WTC11 (cell line): ENCODE measurements around the gene CENPX. TPM values are rescaled to one million over a fixed set of nuclear protein-coding genes. Genes with fewer than 3 reads are reported as not detected.

ENCODE experiments used
- ATAC-seq: fragments of 200-7000 bp; cut with Tn5 transposase; 2 replicates; pipeline ENCODE4 v1.10.0; 2021; ENCODE audit warnings: mild to moderate bottlenecking, moderate library complexity
- CTCF ChIA-PET: fragments of 300-600 bp; sonication (Branson Sonifier 250); formaldehyde crosslinking; loops from one replicate; lab custom pipeline; 2021; ENCODE audit warnings: antibody characterized with exemption; lab: Charles Lee
- POLR2A ChIA-PET: fragments of 350-600 bp; sonication (Branson Sonifier 250); formaldehyde crosslinking; loops from one replicate; lab custom pipeline; 2021; ENCODE audit warnings: antibody characterized with exemption; lab: Charles Lee
- DNase-seq: peaks from one replicate; pipeline ENCODE4 v3.0.0; 2021; ENCODE audit warnings: low spot score
- H3K27ac Mint-ChIP-seq: 2 replicates; pipeline ENCODE4 v1.8.0; 2021; ENCODE audit warnings: mixed read lengths
- H3K27me3 Mint-ChIP-seq: 2 replicates; pipeline ENCODE4 v1.8.0; 2021; ENCODE audit warnings: low read depth, mild to moderate bottlenecking, moderate library complexity, mixed read lengths
- H3K36me3 Mint-ChIP-seq: 2 replicates; pipeline ENCODE4 v1.8.0; 2021; ENCODE audit warnings: mixed read lengths
- H3K4me1 Mint-ChIP-seq: 2 replicates; pipeline ENCODE4 v1.8.0; 2022; ENCODE audit warnings: mixed read lengths
- H3K4me3 Mint-ChIP-seq: 2 replicates; pipeline ENCODE4 v1.8.0; 2021; ENCODE audit warnings: mild to moderate bottlenecking, moderate library complexity, mixed read lengths
- H3K9me3 Mint-ChIP-seq: 2 replicates; pipeline ENCODE4 v1.8.0; 2021; ENCODE audit warnings: mixed read lengths
- CTCF ChIP-seq: fragments of 200-600 bp; IDR thresholded peaks from 2 replicates; pipeline ENCODE4 v1.8.0; 2022; ENCODE audit warnings: antibody characterized with exemption
- ELF4 ChIP-seq: sonication (generic); formaldehyde crosslinking; IDR thresholded peaks from 2 replicates; pipeline ENCODE4 v1.8.1; 2022; ENCODE audit warnings: low read depth, mild to moderate bottlenecking, moderate library complexity, missing genetic modification reagents
- EMX1 ChIP-seq: fragments of 250-450 bp; sonication (Bioruptor Pico); IDR thresholded peaks from 2 replicates; pipeline ENCODE4 v1.8.0; 2021; ENCODE audit warnings: mild to moderate bottlenecking
- ETV6 ChIP-seq: sonication (generic); formaldehyde crosslinking; IDR thresholded peaks from 2 replicates; pipeline ENCODE4 v1.8.1; 2022; ENCODE audit warnings: mild to moderate bottlenecking, missing genetic modification reagents
- HMGXB4 ChIP-seq: sonication (generic); formaldehyde crosslinking; IDR thresholded peaks from 2 replicates; pipeline ENCODE4 v1.8.1; 2023; ENCODE audit warnings: mild to moderate bottlenecking, moderate library complexity, missing genetic modification reagents
- MAX ChIP-seq: sonication (generic); formaldehyde crosslinking; IDR thresholded peaks from 2 replicates; pipeline ENCODE4 v1.8.0; 2022; ENCODE audit warnings: mild to moderate bottlenecking, missing genetic modification reagents
- NR2C2 ChIP-seq: sonication (generic); formaldehyde crosslinking; IDR thresholded peaks from 2 replicates; pipeline ENCODE4 v1.8.0; 2022; ENCODE audit warnings: mild to moderate bottlenecking, missing genetic modification reagents
- SOX15 ChIP-seq: fragments of 250-450 bp; sonication (Bioruptor Pico); IDR thresholded peaks from 2 replicates; pipeline ENCODE4 v1.9.0; 2021; ENCODE audit warnings: mild to moderate bottlenecking
- TP53 ChIP-seq: sonication (generic); formaldehyde crosslinking; IDR thresholded peaks from 2 replicates; pipeline ENCODE4 v1.8.1; 2023; ENCODE audit warnings: mild to moderate bottlenecking, missing genetic modification reagents
- ZNF232 ChIP-seq: sonication (generic); formaldehyde crosslinking; IDR thresholded peaks from 2 replicates; pipeline ENCODE4 v1.8.0; 2022; ENCODE audit warnings: mild to moderate bottlenecking, missing genetic modification reagents
- ZNF532 ChIP-seq: fragments of 250-450 bp; sonication (Bioruptor Pico); IDR thresholded peaks from 2 replicates; pipeline ENCODE4 v1.9.0; 2021; ENCODE audit warnings: mild to moderate bottlenecking, borderline replicate concordance
- total RNA-seq: library from RNA; stranded (reverse); gene quantifications from 3 replicates; pipeline ENCODE4 v1.2.3, GENCODE V29; 2021

The CENPX gene
- total RNA-seq, 1 experiment from 2014 or later = 121 TPM

- Mint-ChIP-seq H3K4me3 (no peak overlapping the region), H3K4me1 (peaks cover 16% of the 10 kb centered on the region), H3K9me3 (no peaks in the 10 kb centered on the region), H3K36me3 (no peaks in the 10 kb centered on the region), H3K27me3 (no peaks in the 10 kb centered on the region), H3K27ac (peak overlapping the region; percentile 65; the same call in 1 of the 2 replicates)
- TF ChIP-seq SOX15 (CRISPR knock-in tag) (no peak), NR2C2 (CRISPR knock-in tag) (no peak), HMGXB4 (CRISPR knock-in tag) (no peak)
- DNase-seq (peak; percentile 8), ATAC-seq (no peak)
- CTCF ChIA-PET = interaction anchor here (0.6 to 2.7 kb wide), 25 partner anchors 9 to 157 kb away, joined by 3 to 19 read pairs (median 5); partner anchors contain the start of genes CENPX, LRRC45, MAFG and NOTUM
- POLR2A ChIA-PET = no interaction called here
These were observed 26.4 kb downstream of the CENPX start for GRCh38 chr17:81996232-81996756.

- ChIA-PET CTCF (interaction anchor here (0.6 to 2.7 kb wide), 25 partner anchors 9 to 156 kb away, joined by 3 to 19 read pairs (median 5); partner anchors contain the start of genes CENPX, LRRC45, MAFG and NOTUM), POLR2A (no interaction called here)
- Mint-ChIP-seq H3K9me3 (no peaks in the 10 kb centered on the region), H3K27me3 (no peaks in the 10 kb centered on the region)
- ATAC-seq = peak; percentile 49
- TF ChIP-seq CTCF = 0 out of 2 replicates have a peak, but pooled peaks have one; percentile 17
- 0 out of 2 replicates have a peak, but pooled peaks have one; percentile 27 for TF ChIP-seq TP53 (CRISPR knock-in tag)
- TF ChIP-seq ZNF532 (CRISPR knock-in tag) = no peak
- TF ChIP-seq ZNF232 (CRISPR knock-in tag) = no peak
- TF ChIP-seq MAX = no peak; the same call in 1 of the 2 replicates
- no peak for TF ChIP-seq ETV6
- TF ChIP-seq ELF4 (CRISPR knock-in tag) = no peak
- no peak for TF ChIP-seq EMX1 (CRISPR knock-in tag)
- TF ChIP-seq, all 79 proteins: peak for 2
- Mint-ChIP-seq H3K36me3 (no peaks in the 10 kb centered on the region), H3K4me3 (no peak overlapping the region), H3K27ac (peak overlapping the region; percentile 65), H3K4me1 (peaks cover 18% of the 10 kb centered on the region)
- DNase-seq = peak; percentile 58
These were observed 27.0 kb downstream of the CENPX start for GRCh38 chr17:81995463-81996231.
